Esophagus squamous epithelium (tissue), 5 donors: ENCODE data around the gene HHEX. TPM values are rescaled to one million over a fixed set of nuclear protein-coding genes. Genes with fewer than 3 reads are reported as not detected.
A peak's percentile ranks its signal among the peaks of the same experiment; 100 is the strongest.

Source experiments
- DNase-seq: peaks from one replicate; lab custom pipeline; 2025; lab: John Stamatoyannopoulos, UW
- H3K27ac ChIP-seq, 4 donors: fragments of 200-600 bp; sonication (generic); one replicate each; pipeline ENCODE4 v1.5.1; 2016 to 2019; ENCODE audit warnings: mild to moderate bottlenecking in 1 of 4
- H3K27me3 ChIP-seq, 4 donors: fragments of 200-600 bp; sonication (generic); 1 replicate in 3 of 4; 2 replicates in 1 of 4; pipeline versions ENCODE4 v1.5.1 to v1.6.0; 2017 to 2021; ENCODE audit warnings: antibody characterized with exemption in 1 of 4
- H3K36me3 ChIP-seq, 3 donors: fragments of 200-600 bp; sonication (generic); one replicate each; pipeline ENCODE4 v1.5.1; 2016 to 2019
- H3K4me1 ChIP-seq, 3 donors: fragments of 200-600 bp; sonication (generic); one replicate each; pipeline ENCODE4 v1.5.1; 2017 to 2019
- H3K4me3 ChIP-seq, 4 donors: fragments of 200-600 bp; sonication (generic); 1 replicate in 3 of 4; 2 replicates in 1 of 4; pipeline ENCODE4 v1.5.1; 2016 to 2019; ENCODE audit warnings: mild to moderate bottlenecking in 2 of 4, moderate library complexity in 1 of 4
- H3K9me3 ChIP-seq, 3 donors: fragments of 200-600 bp; sonication (generic); one replicate each; pipeline ENCODE4 v1.5.1; 2016 to 2019
- CTCF ChIP-seq, 6 experiments: fragments of 450-650 bp in 4 of 6; fragments of 200-600 bp in 2 of 6; sonication (generic) in 2 of 6; IDR thresholded peaks; one replicate each; pipeline ENCODE4 v1.5.1; 2016 to 2019; ENCODE audit warnings: antibody characterized with exemption in 6 of 6, mild to moderate bottlenecking in 4 of 6, moderate library complexity in 4 of 6
- POLR2A ChIP-seq, 4 donors: fragments of 450-650 bp; IDR thresholded peaks; one replicate each; pipeline ENCODE4 v1.6.1; 2017; ENCODE audit warnings: antibody characterized with exemption in 4 of 4, mild to moderate bottlenecking in 4 of 4, moderate library complexity in 3 of 4
- WGBS, 2 donors: methylation state at CpG; one replicate each; pipeline ENCODE4 v1.1.5; 2018; 5-methylcytosine and 5-hydroxymethylcytosine counted together
- intact Hi-C: fragments of 100-400 bp; cut with DNase I; formaldehyde crosslinking; loops from one replicate; pipeline ENCODE4 v1.15.0; 2022
- total RNA-seq, 4 donors: library from RNA; depleted of rRNA; stranded (reverse); fragments of >200 nt; gene quantifications; one replicate each; pipeline ENCODE4 v1.1.0, GENCODE V29; 2016
- donor health status: DM: yes; HTN: yes; CAD: no.

HHEX gene
- total RNA-seq, 4 donors from 2014 or later = 1.6 to 4.2 (median 3.2) TPM; not detected in 1

GRCh38 chr10:92667078-92667477, 22.7 kb upstream of the HHEX start:
- intact Hi-C loops = no loop called here
- no peak for DNase-seq
- no peaks in the 10 kb centered on the region for H3K4me1 ChIP-seq
- peaks cover 0 to 6% (median 0%) of the 10 kb centered on the region in 3 donors for H3K9me3 ChIP-seq
- no peak overlapping the region for H3K4me3 ChIP-seq
- no peaks in the 10 kb centered on the region for H3K36me3 ChIP-seq
- no peak overlapping the region for H3K27ac ChIP-seq
- WGBS, 2 donors = 88 to 94% methylated on average over 6 of the region's 6 CpGs
- no peaks in the 10 kb centered on the region for H3K27me3 ChIP-seq
- TF ChIP-seq CTCF (IDR thresholded peaks at IDR 0.05) (no peak), POLR2A (IDR thresholded peaks at IDR 0.05) (no peak)

GRCh38 chr10:92677708-92678107, 12.0 kb upstream of the HHEX start:
- Histone ChIP-seq H3K9me3 (no peaks in the 10 kb centered on the region), H3K4me3 (no peak overlapping the region), H3K27ac (no peak overlapping the region), H3K4me1 (no peaks in the 10 kb centered on the region), H3K27me3 (no peaks in the 10 kb centered on the region), H3K36me3 (no peaks in the 10 kb centered on the region)
- TF ChIP-seq CTCF (IDR thresholded peaks at IDR 0.05) (no peak), POLR2A (IDR thresholded peaks at IDR 0.05) (no peak)
- no peak for DNase-seq
- intact Hi-C loops = no loop called here

GRCh38 chr10:92678206-92678605, 11.5 kb upstream of the HHEX start:
- no peaks in the 10 kb centered on the region for H3K27me3 ChIP-seq
- no peak overlapping the region for H3K4me3 ChIP-seq
- DNase-seq = no peak
- no peaks in the 10 kb centered on the region for H3K9me3 ChIP-seq
- intact Hi-C loops = no loop called here
- TF ChIP-seq CTCF (IDR thresholded peaks at IDR 0.05) = no peak
- TF ChIP-seq POLR2A (IDR thresholded peaks at IDR 0.05) = no peak
- H3K36me3 ChIP-seq = no peaks in the 10 kb centered on the region
- no peaks in the 10 kb centered on the region for H3K4me1 ChIP-seq
- 85 to 90% methylated on average over 5 of the region's 5 CpGs for WGBS, 2 donors
- H3K27ac ChIP-seq = no peak overlapping the region

- intact Hi-C loops = no loop called here
- no peak for TF ChIP-seq CTCF (IDR thresholded peaks at IDR 0.05)
- no peak for DNase-seq
- H3K27me3 ChIP-seq = no peaks in the 10 kb centered on the region
- no peaks in the 10 kb centered on the region for H3K4me1 ChIP-seq
- 84 to 94% methylated on average over 2 of the region's 2 CpGs for WGBS, 2 donors
- no peak overlapping the region for H3K27ac ChIP-seq
- no peaks in the 10 kb centered on the region for H3K36me3 ChIP-seq
- H3K4me3 ChIP-seq = no peak overlapping the region
- no peaks in the 10 kb centered on the region for H3K9me3 ChIP-seq
Observed at GRCh38 chr10:92681306-92681834, 8.4 kb upstream of the HHEX start.

GRCh38 chr10:92688573-92688926, 1.2 kb upstream of the HHEX start:
- H3K9me3 ChIP-seq = no peaks in the 10 kb centered on the region
- no peak for TF ChIP-seq POLR2A (IDR thresholded peaks at IDR 0.05)
- no peak for TF ChIP-seq CTCF (IDR thresholded peaks at IDR 0.05)
- H3K27me3 ChIP-seq = peaks cover 0 to 53% (median 2%) of the 10 kb centered on the region in 4 donors
- DNase-seq = no peak
- H3K4me3 ChIP-seq = peak overlapping the region; percentile 59 to 75 (median 68)
- H3K27ac ChIP-seq = peak overlapping the region in 1 of 4 donors; percentile 89
- WGBS, 2 donors = 32 to 50% methylated on average over 5 of the region's 5 CpGs
- peaks cover 0 to 54% (median 5%) of the 10 kb centered on the region in 3 donors for H3K4me1 ChIP-seq
- intact Hi-C loops = no loop called here
- no peaks in the 10 kb centered on the region for H3K36me3 ChIP-seq
